GM12878 (cell line): ENCODE measurements around the gene COL18A1. TPM values are rescaled to one million over a fixed set of nuclear protein-coding genes. Genes with fewer than 3 reads are reported as not detected.

ENCODE experiments used
- ATAC-seq: fragments of 200-7000 bp; cut with Tn5 transposase; 3 replicates; pipeline ENCODE4 v1.9.1; 2020; ENCODE audit warnings: mild to moderate bottlenecking, moderate library complexity
- BruUV-seq: library from RNA; stranded (reverse); fragments of 400-500 nt; replicated peaks from 2 replicates; lab custom pipeline; 2021; lab: Mats Ljungman, UMichigan
- CTCF ChIA-PET: fragments of 300-600 bp; sonication (Branson Sonifier 250); formaldehyde crosslinking; extraction: SDS; loops from one replicate; lab custom pipeline; 2021; ENCODE audit warnings: inconsistent platforms; lab: Yijun Ruan, JAX
- POLR2A ChIA-PET: fragments of 350-600 bp; formaldehyde crosslinking; extraction: SDS; loops from one replicate; lab custom pipeline; 2021; ENCODE audit warnings: inconsistent platforms; lab: Charles Lee
- RAD21 ChIA-PET: fragments of 300-600 bp; sonication (Branson Sonifier 250); formaldehyde crosslinking; loops from one replicate; lab custom pipeline; 2023; ENCODE audit warnings: antibody characterized with exemption; ENCODE audit not compliant: unreplicated experiment; lab: Charles Lee
- SMC1A ChIA-PET: fragments of 300-600 bp; sonication (Branson Sonifier 250); formaldehyde crosslinking; loops from one replicate; lab custom pipeline; 2023; ENCODE audit not compliant: unreplicated experiment, uncharacterized antibody; lab: Charles Lee
- DNase-seq: peaks from one replicate; pipeline ENCODE4 v3.0.0-alpha.2; 2011; ENCODE audit warnings: low read depth, low spot score
- FAIRE-seq: peaks from 3 replicates; lab custom pipeline; 2011; peaks lifted over from hg19 to GRCh38; lab: Jason Lieb, UNC
- H2AFZ ChIP-seq: 2 replicates; pipeline ENCODE4 v1.6.0; 2011; ENCODE audit warnings: low read depth, low read length, control low read depth; ENCODE audit not compliant: control insufficient read depth
- H3K27ac ChIP-seq: 2 replicates; pipeline ENCODE4 v1.5.1; 2011; ENCODE audit warnings: control low read depth; ENCODE audit not compliant: control insufficient read depth, insufficient read depth
- H3K27me3 ChIP-seq, 2 experiments: replicated peaks in 1 of 2; 2 replicates each; pipeline versions ENCODE4 v1.6.0 to v1.6.1; 2011; ENCODE audit warnings: low read length in 1 of 2; ENCODE audit not compliant: control insufficient read depth in 2 of 2, insufficient read depth in 2 of 2
- H3K36me3 ChIP-seq, 2 experiments: 2 replicates each; pipeline ENCODE4 v1.5.1; 2011; ENCODE audit warnings: low read length in 1 of 2; ENCODE audit not compliant: control insufficient read depth in 2 of 2, insufficient read depth in 2 of 2
- H3K4me1 ChIP-seq: 2 replicates; pipeline ENCODE4 v1.6.1; 2011; ENCODE audit warnings: mild to moderate bottlenecking, low read length, moderate library complexity, mixed read lengths; ENCODE audit not compliant: control insufficient read depth, insufficient read depth
- H3K4me2 ChIP-seq: 2 replicates; pipeline ENCODE4 v1.6.0; 2011; ENCODE audit warnings: control low read depth; ENCODE audit not compliant: control insufficient read depth, insufficient read depth
- H3K4me3 ChIP-seq: fragments of 200-600 bp; sonication (generic); 2 replicates; pipeline ENCODE4 v1.5.1; 2016
- H3K79me2 ChIP-seq: 2 replicates; pipeline ENCODE4 v1.6.0; 2011; ENCODE audit warnings: low read length; ENCODE audit not compliant: control insufficient read depth, insufficient read depth
- H3K9ac ChIP-seq: 2 replicates; pipeline ENCODE4 v1.8.0; 2011; ENCODE audit warnings: low read length, control low read depth, mixed read lengths; ENCODE audit not compliant: control insufficient read depth, insufficient read depth
- H3K9me3 ChIP-seq: replicated peaks from 3 replicates; pipeline ENCODE4 v1.5.1; 2011; ENCODE audit warnings: mild to moderate bottlenecking, low read length; ENCODE audit not compliant: control insufficient read depth, insufficient read depth
- H4K20me1 ChIP-seq: 2 replicates; pipeline ENCODE4 v1.6.0; 2011; ENCODE audit not compliant: control insufficient read depth, insufficient read depth
- EP300 ChIP-seq, 2 experiments: fragments of 150-350 bp in 1 of 2; IDR thresholded peaks; 2 replicates each; pipeline ENCODE4 v1.6.1; 2011 to 2012; ENCODE audit warnings: low read depth in 2 of 2, low read length in 2 of 2, borderline replicate concordance in 1 of 2, improper control_type of control experiment in 1 of 2, inconsistent platforms in 1 of 2; ENCODE audit not compliant: control insufficient read depth in 1 of 2
- HCFC1 ChIP-seq: fragments of 150-350 bp; IDR thresholded peaks from 2 replicates; pipeline ENCODE4 v1.6.1; 2014; ENCODE audit warnings: low read length
- HDGF ChIP-seq: fragments of 450-650 bp; IDR thresholded peaks from 2 replicates; pipeline ENCODE4 v1.6.1; 2016; ENCODE audit warnings: antibody characterized with exemption
- JUNB ChIP-seq: IDR thresholded peaks from 2 replicates; pipeline ENCODE4 v1.6.1; 2016; ENCODE audit warnings: antibody characterized with exemption, mild to moderate bottlenecking
- LARP7 ChIP-seq: fragments of 450-650 bp; IDR thresholded peaks from 2 replicates; pipeline ENCODE4 v1.6.1; 2017; ENCODE audit warnings: mild to moderate bottlenecking
- MYB ChIP-seq: fragments of 150-350 bp; IDR thresholded peaks from 2 replicates; pipeline ENCODE4 v1.6.1; 2014; ENCODE audit warnings: mild to moderate bottlenecking, low read depth, low read length, borderline replicate concordance
- PBX3 ChIP-seq: IDR thresholded peaks from 2 replicates; pipeline ENCODE4 v1.6.1; 2011; ENCODE audit warnings: mild to moderate bottlenecking, low read depth, low read length, moderate library complexity; ENCODE audit not compliant: insufficient replicate concordance
- POLR2A ChIP-seq: IDR thresholded peaks from 2 replicates; pipeline ENCODE4 v1.6.1; 2011; ENCODE audit warnings: low read depth, mild to moderate bottlenecking, low read length
- RAD21 ChIP-seq: IDR thresholded peaks from 2 replicates; pipeline ENCODE4 v1.6.1; 2011; ENCODE audit warnings: mild to moderate bottlenecking, low read depth, low read length, moderate library complexity; ENCODE audit not compliant: insufficient read depth
- RBBP5 ChIP-seq: fragments of 200-600 bp; sonication (generic); conservative IDR thresholded peaks from 2 replicates; pipeline ENCODE4 v1.6.1; 2016
- RELB ChIP-seq: fragments of 450-650 bp; IDR thresholded peaks from 2 replicates; pipeline ENCODE4 v1.6.1; 2017; ENCODE audit warnings: low read depth, mild to moderate bottlenecking, moderate library complexity
- SMAD5 ChIP-seq: IDR thresholded peaks from 2 replicates; pipeline ENCODE4 v1.6.1; 2016; ENCODE audit warnings: antibody characterized with exemption, low read depth
- ZBTB11 ChIP-seq: fragments of 450-650 bp; formaldehyde crosslinking; IDR thresholded peaks from 2 replicates; pipeline ENCODE4 v1.5.0; 2022; ENCODE audit warnings: mild to moderate bottlenecking, missing genetic modification characterization
- ZNF207 ChIP-seq: fragments of 450-650 bp; IDR thresholded peaks from 2 replicates; pipeline ENCODE4 v1.6.1; 2014; ENCODE audit warnings: antibody characterized with exemption, mild to moderate bottlenecking, borderline replicate concordance
- ZNF687 ChIP-seq: fragments of 450-650 bp; IDR thresholded peaks from 2 replicates; pipeline ENCODE4 v1.6.1; 2017; ENCODE audit warnings: mild to moderate bottlenecking, moderate library complexity
- WGBS: methylation state at CpG from one replicate; pipeline ENCODE4 v1.1.6; 2016; ENCODE audit warnings: low lambda C conversion rate; ENCODE audit not compliant: insufficient replicate concordance, insufficient coverage; ENCODE audit errors: missing lambda C conversion rate; 5-methylcytosine and 5-hydroxymethylcytosine counted together
- in situ Hi-C: fragments of 300-500 bp; cut with MboI; formaldehyde crosslinking; loops from 9 replicates; pipeline ENCODE4 v1.14.3; 2018; ENCODE audit warnings: mixed read lengths
- intact Hi-C: fragments of 100-400 bp; cut with micrococcal nuclease; formaldehyde crosslinking; loops from one replicate; pipeline ENCODE4 v1.14.2; 2022; ENCODE audit not compliant: unreplicated experiment
- polyA plus RNA-seq, 11 experiments: library from polyadenylated mRNA; depleted of rRNA in 4 of 11; unstranded in 6 of 11; stranded (reverse) in 5 of 11; fragments of >200 nt; fragmentation: Nextera tagmentation in 4 of 11; fragmentation: Illumina TruSeq in 1 of 11; extraction: Ambion mirVana in 4 of 11; extraction: Trizol in 1 of 11; gene quantifications; 1 replicate in 1 of 11; 2 replicates in 10 of 11; pipeline versions ENCODE4 v1.2.1 to v1.2.3, GENCODE V29; 2011 to 2016; ENCODE audit warnings: inconsistent platforms in 2 of 11, missing spikeins in 2 of 11, low read depth in 1 of 11
- total RNA-seq, 4 experiments: library from RNA; depleted of rRNA in 3 of 4; stranded (reverse); fragments of >200 nt in 3 of 4; fragmentation: Illumina TruSeq in 1 of 4; extraction: Trizol in 1 of 4; gene quantifications; 2 replicates each; pipeline versions ENCODE4 v1.2.1 to v1.2.3, GENCODE V29; 2013 to 2021

COL18A1 gene
- total and polyA plus RNA-seq, 10 of the 15 experiments (the other 5 are each of a cell fraction or from before 2014, with no cell fraction given) = under 0.01 to 0.49 (median 0.09) TPM; not detected in 3

- no peak overlapping the region for H3K4me3 ChIP-seq
- RAD21 ChIA-PET = no interaction called here
- WGBS = 65% methylated on average over 33 of the region's 33 CpGs
- no peaks in the 10 kb centered on the region for H3K36me3 ChIP-seq
- no peak overlapping the region for H3K4me2 ChIP-seq
- H4K20me1 ChIP-seq = no peaks in the 10 kb centered on the region
- no peak overlapping the region for H2AFZ ChIP-seq
- H3K27me3 ChIP-seq = no peaks in the 10 kb centered on the region
- POLR2A ChIA-PET = no interaction called here
- H3K27ac ChIP-seq = no peak overlapping the region
- in situ Hi-C loops = no loop called here
- intact Hi-C loops = no loop called here
- SMC1A ChIA-PET = no interaction called here
- no peak for DNase-seq
- H3K79me2 ChIP-seq = no peaks in the 10 kb centered on the region
- BruUV-seq = no TSS peak
- FAIRE-seq = no peak
- no peak for ATAC-seq
- H3K9ac ChIP-seq = no peak overlapping the region
- H3K9me3 ChIP-seq = no peaks in the 10 kb centered on the region
- no peaks in the 10 kb centered on the region for H3K4me1 ChIP-seq
- CTCF ChIA-PET = no interaction called here
- TF ChIP-seq LARP7 (no peak), HDGF (no peak), ZBTB11 (CRISPR knock-in tag) (no peak), ZNF687 (no peak), PBX3 (no peak), RBBP5 (no peak), ZNF207 (no peak), MYB (no peak), EP300 (IDR thresholded peaks at IDR 0.05; ENCODE audit: borderline replicate concordance in 1 of 2, control insufficient read depth in 1 of 2, low read depth in 2 of 2, low read length in 2 of 2) (no peak), HCFC1 (no peak), SMAD5 (no peak), RELB (no peak), RAD21 (no peak), POLR2A (no peak), JUNB (no peak)
These were observed 82.3 kb downstream of the COL18A1 start for GRCh38 chr21:45487161-45487806.
